Mesothelial cell of epicardium (in vitro differentiated cells): ENCODE data around the gene RAB17. TPM values are rescaled to one million over a fixed set of nuclear protein-coding genes. Genes with fewer than 3 reads are reported as not detected.

Experiments
- DNase-seq, 2 experiments: peaks; one replicate each; pipeline ENCODE4 v3.0.0; 2021; ENCODE audit warnings: low spot score in 2 of 2; ENCODE audit not compliant: unreplicated experiment in 2 of 2
- H3K27ac Mint-ChIP-seq: 2 replicates; pipeline ENCODE4 v1.8.0; 2021; ENCODE audit warnings: mixed read lengths
- H3K27me3 Mint-ChIP-seq: 2 replicates; pipeline ENCODE4 v1.8.0; 2021; ENCODE audit warnings: low read depth, mixed read lengths
- H3K36me3 Mint-ChIP-seq: 2 replicates; pipeline ENCODE4 v1.8.0; 2021; ENCODE audit warnings: mixed read lengths
- H3K4me1 Mint-ChIP-seq: 2 replicates; pipeline ENCODE4 v1.8.0; 2021; ENCODE audit warnings: mixed read lengths
- H3K4me3 Mint-ChIP-seq: 2 replicates; pipeline ENCODE4 v1.8.0; 2021; ENCODE audit warnings: mild to moderate bottlenecking, moderate library complexity, mixed read lengths
- H3K9me3 Mint-ChIP-seq: 2 replicates; pipeline ENCODE4 v1.8.0; 2021; ENCODE audit warnings: mixed read lengths
- total RNA-seq: library from RNA; stranded (reverse); gene quantifications from 3 replicates; pipeline ENCODE4 v1.2.1, GENCODE V29; 2021
- TF ChIP-seq, protein P1 (sequence below): fragments of 200-600 bp; sonication (generic); IDR thresholded peaks from one replicate; pipeline ENCODE4 v1.5.0; 2021; ENCODE audit warnings: antibody characterized with exemption; ENCODE audit not compliant: unreplicated experiment

RAB17 gene
- total RNA-seq, 1 donor from 2014 or later = 10.6 TPM

DNA sequence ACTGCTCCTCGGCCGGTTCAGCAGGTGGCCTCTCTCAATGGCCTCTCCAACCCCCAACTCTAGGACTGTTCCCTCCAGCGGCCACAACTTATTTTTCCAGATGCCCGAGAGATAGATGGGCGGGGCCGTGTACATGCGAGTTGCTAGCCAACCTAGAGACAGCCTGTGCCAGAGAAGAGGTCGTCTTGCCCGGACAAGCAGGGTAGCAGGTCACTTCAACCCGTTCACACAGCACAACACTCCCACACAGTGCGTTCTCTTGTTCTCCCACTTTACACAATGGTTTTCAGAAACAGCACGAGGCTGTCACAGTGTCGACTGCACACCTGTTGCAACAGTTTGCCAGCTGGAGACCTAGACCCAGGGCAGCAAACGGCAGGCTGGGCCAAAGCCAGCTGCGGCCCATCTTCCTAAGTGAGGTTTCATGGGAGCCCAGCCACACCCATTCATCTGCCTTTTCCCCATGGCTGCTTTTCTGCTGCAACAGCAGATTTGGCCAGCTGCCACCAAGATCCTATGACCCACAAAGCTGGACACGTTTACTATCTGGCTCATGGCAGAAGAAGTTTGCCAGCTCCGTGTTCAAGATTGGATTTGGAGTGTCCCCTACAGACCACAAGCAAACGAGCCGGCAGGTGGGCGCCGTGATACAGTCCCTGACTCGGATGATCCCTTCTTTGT lies 31.4 kb downstream of the RAB17 start:
- H3K27me3 Mint-ChIP-seq = peaks cover 17% of the 10 kb centered on the region
- peaks cover 11% of the 10 kb centered on the region for H3K9me3 Mint-ChIP-seq
- TF ChIP-seq, protein P1, sequence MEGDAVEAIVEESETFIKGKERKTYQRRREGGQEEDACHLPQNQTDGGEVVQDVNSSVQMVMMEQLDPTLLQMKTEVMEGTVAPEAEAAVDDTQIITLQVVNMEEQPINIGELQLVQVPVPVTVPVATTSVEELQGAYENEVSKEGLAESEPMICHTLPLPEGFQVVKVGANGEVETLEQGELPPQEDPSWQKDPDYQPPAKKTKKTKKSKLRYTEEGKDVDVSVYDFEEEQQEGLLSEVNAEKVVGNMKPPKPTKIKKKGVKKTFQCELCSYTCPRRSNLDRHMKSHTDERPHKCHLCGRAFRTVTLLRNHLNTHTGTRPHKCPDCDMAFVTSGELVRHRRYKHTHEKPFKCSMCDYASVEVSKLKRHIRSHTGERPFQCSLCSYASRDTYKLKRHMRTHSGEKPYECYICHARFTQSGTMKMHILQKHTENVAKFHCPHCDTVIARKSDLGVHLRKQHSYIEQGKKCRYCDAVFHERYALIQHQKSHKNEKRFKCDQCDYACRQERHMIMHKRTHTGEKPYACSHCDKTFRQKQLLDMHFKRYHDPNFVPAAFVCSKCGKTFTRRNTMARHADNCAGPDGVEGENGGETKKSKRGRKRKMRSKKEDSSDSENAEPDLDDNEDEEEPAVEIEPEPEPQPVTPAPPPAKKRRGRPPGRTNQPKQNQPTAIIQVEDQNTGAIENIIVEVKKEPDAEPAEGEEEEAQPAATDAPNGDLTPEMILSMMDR = no peak
- DNase-seq = no peak
- no peak overlapping the region for H3K4me3 Mint-ChIP-seq
- no peaks in the 10 kb centered on the region for H3K4me1 Mint-ChIP-seq
- no peak overlapping the region for H3K27ac Mint-ChIP-seq
- H3K36me3 Mint-ChIP-seq = peaks cover 3% of the 10 kb centered on the region

DNA sequence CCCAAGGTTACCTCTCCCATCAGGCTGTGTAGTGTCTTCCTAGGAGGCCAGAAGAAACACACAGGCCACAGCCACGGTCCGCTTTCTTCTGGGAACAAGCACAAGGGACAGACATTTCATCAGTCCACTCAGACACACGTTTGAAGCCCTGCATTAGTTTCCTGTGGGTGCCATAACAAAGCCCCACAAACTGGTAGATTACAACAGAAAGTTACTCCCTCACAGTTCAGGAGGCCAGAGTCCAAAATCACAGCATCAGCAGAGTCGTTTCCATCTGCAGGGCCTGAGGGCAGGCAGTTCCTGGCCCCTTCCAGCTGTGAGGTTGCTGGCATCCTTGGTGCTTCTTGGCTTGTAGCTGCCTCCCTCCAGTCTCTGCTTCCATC lies 32.9 kb downstream of the RAB17 start:
- Mint-ChIP-seq H3K36me3 (peaks cover 11% of the 10 kb centered on the region), H3K4me1 (no peaks in the 10 kb centered on the region), H3K4me3 (no peak overlapping the region), H3K9me3 (peaks cover 11% of the 10 kb centered on the region), H3K27me3 (peaks cover 8% of the 10 kb centered on the region), H3K27ac (no peak overlapping the region)
- TF ChIP-seq, protein P1 = no peak
- no peak for DNase-seq

DNA sequence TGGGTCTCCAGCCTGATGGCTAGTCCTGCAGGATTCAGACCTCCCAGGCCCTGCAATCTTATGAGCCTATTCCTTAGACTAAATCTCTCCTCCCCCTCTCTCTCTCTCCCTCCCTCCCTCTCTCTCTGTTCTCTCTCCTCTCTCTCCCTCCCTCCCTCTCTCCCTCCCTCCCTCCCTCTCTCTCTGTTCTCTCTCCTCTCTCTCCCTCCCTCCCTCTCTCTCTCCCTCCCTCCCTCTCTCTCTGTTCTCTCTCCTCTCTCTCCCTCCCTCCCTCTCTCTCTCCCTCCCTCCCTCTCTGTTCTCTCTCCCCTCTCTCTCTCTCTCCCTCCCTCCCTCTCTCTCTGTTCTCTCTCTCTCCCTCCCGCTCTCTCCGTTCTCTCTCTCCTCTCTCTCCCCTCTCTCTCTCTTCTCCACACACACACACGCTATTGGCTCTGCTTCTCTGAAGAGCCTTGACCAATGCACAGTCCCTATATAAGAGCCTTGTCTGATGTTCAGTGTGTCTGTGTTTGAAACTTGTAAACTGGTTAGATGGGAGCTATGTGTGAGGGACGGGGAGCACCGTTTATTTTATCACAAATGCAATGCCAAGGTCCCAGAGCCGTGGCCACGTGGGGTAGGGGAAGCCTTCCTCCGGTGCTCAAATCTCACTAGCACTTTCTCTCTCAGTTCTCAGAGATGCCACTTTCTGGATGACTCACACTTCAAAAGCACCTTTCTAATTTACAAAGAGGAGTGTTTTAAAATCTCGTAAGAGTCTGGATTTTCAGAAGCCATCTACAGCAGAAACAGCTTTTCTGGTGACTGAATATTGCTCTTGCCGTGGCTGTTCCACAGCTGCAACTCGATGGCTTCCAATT lies 33.5 kb downstream of the RAB17 start:
- no peak for DNase-seq
- TF ChIP-seq, protein P1 = no peak
- peaks cover 3% of the 10 kb centered on the region for H3K27me3 Mint-ChIP-seq
- H3K4me3 Mint-ChIP-seq = no peak overlapping the region
- no peaks in the 10 kb centered on the region for H3K4me1 Mint-ChIP-seq
- peaks cover 11% of the 10 kb centered on the region for H3K36me3 Mint-ChIP-seq
- H3K27ac Mint-ChIP-seq = no peak overlapping the region
- H3K9me3 Mint-ChIP-seq = peaks cover 11% of the 10 kb centered on the region

DNA sequence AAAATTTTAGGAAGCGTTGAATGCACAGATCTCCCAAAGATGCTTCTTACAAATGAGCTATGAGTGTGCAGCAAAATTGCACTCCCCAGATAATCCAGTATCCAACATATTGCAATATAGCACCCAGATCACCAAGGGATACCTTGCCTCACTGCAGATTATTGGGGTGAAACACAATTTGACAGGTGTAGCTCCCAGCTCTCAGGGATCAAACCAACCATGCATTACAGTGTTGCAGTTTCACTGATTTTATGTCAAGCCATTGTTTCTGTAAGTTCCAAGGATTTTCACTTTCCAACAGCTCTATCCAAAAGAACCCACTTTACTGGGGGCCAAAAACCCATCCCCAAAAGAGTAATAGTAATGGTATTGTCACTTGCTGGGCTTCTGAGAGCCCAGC lies 35.0 kb downstream of the RAB17 start:
- H3K4me1 Mint-ChIP-seq = no peaks in the 10 kb centered on the region
- H3K36me3 Mint-ChIP-seq = peaks cover 11% of the 10 kb centered on the region
- peaks cover 11% of the 10 kb centered on the region for H3K9me3 Mint-ChIP-seq
- H3K27me3 Mint-ChIP-seq = peaks cover 3% of the 10 kb centered on the region
- no peak for DNase-seq
- TF ChIP-seq, protein P1 = no peak
- H3K27ac Mint-ChIP-seq = no peak overlapping the region
- no peak overlapping the region for H3K4me3 Mint-ChIP-seq

DNA sequence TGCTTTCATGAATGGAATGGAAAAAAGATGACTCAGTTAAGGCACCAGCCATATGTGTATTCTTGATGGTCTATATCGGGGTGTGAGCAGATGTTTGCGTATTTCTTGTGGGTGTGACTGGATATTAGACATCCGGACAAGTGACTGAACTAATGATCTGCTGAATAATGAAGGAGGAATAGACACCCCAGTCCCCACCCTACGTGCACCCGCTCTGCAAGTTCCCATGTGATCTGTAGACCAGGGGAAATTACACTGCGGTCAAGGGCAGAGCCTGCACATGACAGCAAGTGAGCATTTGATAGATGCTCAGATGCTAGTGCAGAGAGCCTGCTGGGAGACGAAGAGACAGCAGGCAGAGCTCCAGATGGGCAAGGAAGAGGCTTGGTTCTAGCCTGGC lies 36.6 kb downstream of the RAB17 start:
- Mint-ChIP-seq H3K4me1 (no peaks in the 10 kb centered on the region), H3K4me3 (no peak overlapping the region), H3K9me3 (peaks cover 11% of the 10 kb centered on the region), H3K27ac (no peak overlapping the region), H3K36me3 (peaks cover 11% of the 10 kb centered on the region), H3K27me3 (peaks cover 1% of the 10 kb centered on the region)
- TF ChIP-seq, protein P1 = no peak
- no peak for DNase-seq
